Measurements from ENCODE around the gene PDPK1.
A peak's percentile ranks its signal among the peaks of the same experiment; 100 is the strongest.

PDPK1 gene

GRCh38 chr16:2537451-2538379 lies at the start of gene PDPK1:
Gene PDPK1, plus strand, starts transcription at chr16:2538021. Its CDS starts 92 bp downstream, at chr16:2538113.
- peak; percentile 92 for DNase-seq

GRCh38 chr16:2489581-2489980 lies 48.2 kb upstream of the PDPK1 start:
- DNase-seq: no peak

GRCh38 chr16:2490190-2491105 lies 47.4 kb upstream of the PDPK1 start:
- no peak for DNase-seq

- DNase-seq: no peak
Observed at GRCh38 chr16:2492292-2492691, 45.5 kb upstream of the PDPK1 start.

GRCh38 chr16:2493605-2494004 lies 44.2 kb upstream of the PDPK1 start:
- DNase-seq: no peak

- no peak for DNase-seq
Observed at GRCh38 chr16:2494616-2495015, 43.2 kb upstream of the PDPK1 start.

GRCh38 chr16:2495041-2495440 lies 42.8 kb upstream of the PDPK1 start:
- no peak for DNase-seq

GRCh38 chr16:2496223-2497115 lies 41.4 kb upstream of the PDPK1 start:
- no peak for DNase-seq

GRCh38 chr16:2497116-2497630 lies 40.6 kb upstream of the PDPK1 start:
- no peak for DNase-seq

GRCh38 chr16:2497695-2498484 lies 39.9 kb upstream of the PDPK1 start:
- DNase-seq: no peak

- no peak for DNase-seq
Observed at GRCh38 chr16:2498531-2499253, 39.1 kb upstream of the PDPK1 start.

- DNase-seq: no peak
Observed at GRCh38 chr16:2499454-2499853, 38.4 kb upstream of the PDPK1 start.

- no peak for DNase-seq
Observed at GRCh38 chr16:2499890-2500429, 37.9 kb upstream of the PDPK1 start.

- no peak for DNase-seq
Observed at GRCh38 chr16:2500430-2500917, 37.3 kb upstream of the PDPK1 start.

- peak; percentile 81 for DNase-seq
Observed at GRCh38 chr16:2500918-2501750, 36.7 kb upstream of the PDPK1 start.

- DNase-seq: no peak
Observed at GRCh38 chr16:2501946-2502895, 35.6 kb upstream of the PDPK1 start.

GRCh38 chr16:2505695-2506094 lies 32.1 kb upstream of the PDPK1 start:
- no peak for DNase-seq

GRCh38 chr16:2507052-2507659 lies 30.7 kb upstream of the PDPK1 start:
- DNase-seq: no peak

Measured in stimulated activated CD4-positive, alpha-beta T cell treated with anti-CD3 and anti-CD28 coated beads, Interleukin-4, amount 100 ng/mL, for 1 hour (primary cell).